NCI-H510A (cell line): Measurements from ENCODE around the gene CRTAC1.

Experiments
- DNase-seq: peaks from one replicate; lab custom pipeline; 2025; lab: John Stamatoyannopoulos, UW

The CRTAC1 gene

GRCh38 chr10:98029149-98030092, 1.0 kb downstream of the CRTAC1 start:
- DNase-seq: no peak

GRCh38 chr10:98028168-98028770, 2.2 kb downstream of the CRTAC1 start:
- peak; percentile 50 for DNase-seq

GRCh38 chr10:98023024-98023423, 7.4 kb downstream of the CRTAC1 start:
- DNase-seq: no peak

GRCh38 chr10:98020784-98021183, 9.6 kb downstream of the CRTAC1 start:
- DNase-seq: no peak

- DNase-seq: no peak
Measured at GRCh38 chr10:98020254-98020653, 10.2 kb downstream of the CRTAC1 start.

- DNase-seq: no peak
Measured at GRCh38 chr10:98019784-98020183, 10.6 kb downstream of the CRTAC1 start.

GRCh38 chr10:98016772-98017475, 13.5 kb downstream of the CRTAC1 start:
- no peak for DNase-seq

- no peak for DNase-seq
Measured at GRCh38 chr10:98013776-98014175, 16.6 kb downstream of the CRTAC1 start.

GRCh38 chr10:98013122-98013521, 17.3 kb downstream of the CRTAC1 start:
- no peak for DNase-seq

GRCh38 chr10:98012644-98013043, 17.8 kb downstream of the CRTAC1 start:
- DNase-seq: no peak

- DNase-seq: no peak
Measured at GRCh38 chr10:98010939-98011685, 19.3 kb downstream of the CRTAC1 start.

- DNase-seq: peak; percentile 30
Measured at GRCh38 chr10:98006266-98006665, 24.2 kb downstream of the CRTAC1 start.

GRCh38 chr10:98001736-98002135, 28.7 kb downstream of the CRTAC1 start:
- DNase-seq: no peak

GRCh38 chr10:98000346-98000745, 30.1 kb downstream of the CRTAC1 start:
- DNase-seq: no peak

GRCh38 chr10:97999923-98000248, 30.5 kb downstream of the CRTAC1 start:
- no peak for DNase-seq

GRCh38 chr10:97999066-97999922, 31.1 kb downstream of the CRTAC1 start:
- no peak for DNase-seq

- no peak for DNase-seq
Measured at GRCh38 chr10:97991871-97992270, 38.5 kb downstream of the CRTAC1 start.

GRCh38 chr10:97981816-97982215, 48.6 kb downstream of the CRTAC1 start:
- DNase-seq: no peak

GRCh38 chr10:97977673-97978072, 52.7 kb downstream of the CRTAC1 start:
- no peak for DNase-seq

- DNase-seq: no peak
Measured at GRCh38 chr10:97975598-97975997, 54.8 kb downstream of the CRTAC1 start.
